GM23338 (cell line): Measurements from ENCODE around the gene PIGR. TPM values are rescaled to one million over a fixed set of nuclear protein-coding genes. Genes with fewer than 3 reads are reported as not detected.

Experiments
- ATAC-seq: fragments of 200-7000 bp; cut with Tn5 transposase; 3 replicates; pipeline ENCODE4 v1.9.1; 2020
- DNase-seq: peaks from one replicate; pipeline ENCODE4 v3.0.0-alpha.2; 2015; ENCODE audit warnings: low spot score
- H2AFZ ChIP-seq: fragments of 200-600 bp; sonication (generic); 2 replicates; pipeline ENCODE4 v1.8.0; 2016; ENCODE audit warnings: antibody characterized with exemption, mild to moderate bottlenecking, moderate library complexity
- H3F3A ChIP-seq: fragments of 200-600 bp; sonication (generic); replicated peaks from 2 replicates; pipeline ENCODE4 v1.8.0; 2017; ENCODE audit warnings: antibody characterized with exemption, mixed run types, low read depth
- H3K27ac ChIP-seq: fragments of 200-600 bp; sonication (generic); 2 replicates; pipeline ENCODE4 v1.6.1; 2016; ENCODE audit warnings: low read depth
- H3K27me3 ChIP-seq: fragments of 200-600 bp; sonication (generic); 2 replicates; pipeline ENCODE4 v1.8.0; 2016; ENCODE audit warnings: mild to moderate bottlenecking, mixed run types, moderate library complexity; ENCODE audit not compliant: insufficient read depth
- H3K36me3 ChIP-seq: fragments of 200-600 bp; sonication (generic); 2 replicates; pipeline ENCODE4 v1.8.0; 2016; ENCODE audit warnings: mild to moderate bottlenecking; ENCODE audit not compliant: insufficient read depth
- H3K4me1 ChIP-seq: fragments of 200-600 bp; sonication (generic); 2 replicates; pipeline ENCODE4 v1.8.0; 2016; ENCODE audit warnings: mild to moderate bottlenecking, moderate library complexity; ENCODE audit not compliant: insufficient read depth
- H3K4me2 ChIP-seq: fragments of 200-600 bp; sonication (generic); 2 replicates; pipeline ENCODE4 v1.7.1; 2017; ENCODE audit warnings: mixed run types
- H3K4me3 ChIP-seq: fragments of 200-600 bp; sonication (generic); 2 replicates; pipeline ENCODE4 v1.6.1; 2016; ENCODE audit warnings: mixed run types
- H3K79me2 ChIP-seq: fragments of 200-600 bp; sonication (generic); replicated peaks from 2 replicates; pipeline ENCODE4 v1.8.0; 2017; ENCODE audit warnings: mild to moderate bottlenecking; ENCODE audit not compliant: insufficient read depth
- H3K9me2 ChIP-seq: fragments of 200-600 bp; sonication (generic); 2 replicates; pipeline ENCODE4 v1.8.0; 2017; ENCODE audit not compliant: insufficient read depth
- H4K20me1 ChIP-seq: fragments of 200-600 bp; sonication (generic); replicated peaks from 2 replicates; pipeline ENCODE4 v1.8.0; 2017; ENCODE audit warnings: mild to moderate bottlenecking; ENCODE audit not compliant: insufficient read depth
- H3K27ac Mint-ChIP-seq: 2 replicates; pipeline ENCODE4 v1.8.0; 2020; ENCODE audit warnings: inconsistent platforms, mild to moderate bottlenecking, moderate library complexity, mixed read lengths
- H3K27me3 Mint-ChIP-seq: 3 replicates; pipeline ENCODE4 v1.8.0; 2022; ENCODE audit warnings: low read depth, mild to moderate bottlenecking, moderate library complexity, mixed read lengths, inconsistent platforms; ENCODE audit not compliant: insufficient read depth, poor library complexity
- H3K36me3 Mint-ChIP-seq: 3 replicates; pipeline ENCODE4 v1.8.0; 2021; ENCODE audit warnings: low read depth, mild to moderate bottlenecking, inconsistent platforms, moderate library complexity, mixed read lengths
- H3K4me1 Mint-ChIP-seq: 3 replicates; pipeline ENCODE4 v1.8.0; 2020; ENCODE audit warnings: mild to moderate bottlenecking, inconsistent platforms, mixed read lengths
- H3K4me3 Mint-ChIP-seq: 3 replicates; pipeline ENCODE4 v1.8.0; 2021; ENCODE audit warnings: moderate library complexity, mild to moderate bottlenecking, inconsistent platforms, mixed read lengths
- H3K9me3 Mint-ChIP-seq: 3 replicates; pipeline ENCODE4 v1.8.0; 2020; ENCODE audit warnings: moderate library complexity, mild to moderate bottlenecking, inconsistent platforms, mixed read lengths
- CREB1 ChIP-seq: fragments of 250-450 bp; sonication (Bioruptor Pico); IDR thresholded peaks from 2 replicates; pipeline ENCODE4 v1.5.0; 2020; ENCODE audit warnings: low read depth, mild to moderate bottlenecking, moderate library complexity
- EZH2 ChIP-seq: fragments of 200-600 bp; sonication (generic); IDR thresholded peaks from one replicate; pipeline ENCODE4 v1.8.0; 2017; ENCODE audit warnings: antibody characterized with exemption, mild to moderate bottlenecking, low read depth; ENCODE audit not compliant: unreplicated experiment
- EZH2phosphoT487 ChIP-seq: fragments of 200-600 bp; sonication (generic); IDR thresholded peaks from one replicate; pipeline ENCODE4 v1.8.1; 2018; ENCODE audit warnings: antibody characterized with exemption; ENCODE audit not compliant: unreplicated experiment
- JUNB ChIP-seq: IDR thresholded peaks from one replicate; pipeline ENCODE4 v1.6.1; 2016; ENCODE audit warnings: antibody characterized with exemption; ENCODE audit not compliant: unreplicated experiment
- NANOG ChIP-seq: IDR thresholded peaks from 2 replicates; pipeline ENCODE4 v1.6.1; 2016; ENCODE audit warnings: antibody characterized with exemption, borderline replicate concordance
- STAT1 ChIP-seq: IDR thresholded peaks from one replicate; pipeline ENCODE4 v1.6.1; 2016; ENCODE audit warnings: antibody characterized with exemption; ENCODE audit not compliant: unreplicated experiment
- ZNF114 ChIP-seq: fragments of 250-450 bp; sonication (Bioruptor Pico); IDR thresholded peaks from 2 replicates; pipeline ENCODE4 v1.5.0; 2020; ENCODE audit warnings: mild to moderate bottlenecking, moderate library complexity
- ZNF331 ChIP-seq: fragments of 250-450 bp; sonication (Bioruptor Pico); IDR thresholded peaks from 2 replicates; pipeline ENCODE4 v1.5.0; 2020; ENCODE audit warnings: low read depth, mild to moderate bottlenecking, moderate library complexity
- polyA plus RNA-seq: library from polyadenylated mRNA; unstranded; fragments of >200 nt; fragmentation: Nextera tagmentation; extraction: Ambion mirVana; gene quantifications from 2 replicates; pipeline ENCODE4 v1.2.1, GENCODE V29; 2016
- total RNA-seq: library from RNA; depleted of rRNA; stranded (reverse); fragments of >200 nt; shearing (Covaris generic); gene quantifications from 2 replicates; pipeline ENCODE4 v1.2.3, GENCODE V29; 2014
- TF ChIP-seq, protein P1 (sequence below): fragments of 250-450 bp; sonication (Bioruptor Pico); IDR thresholded peaks from 2 replicates; pipeline ENCODE4 v1.5.0; 2020; ENCODE audit warnings: mild to moderate bottlenecking, moderate library complexity
- TF ChIP-seq, protein P2 (sequence below), 2 experiments: fragments of 200-600 bp in 1 of 2; sonication (generic) in 1 of 2; conservative IDR thresholded peaks; 2 replicates each; pipeline versions ENCODE4 v1.5.1 to v1.6.1; 2016 to 2017; ENCODE audit warnings: antibody characterized with exemption in 2 of 2, low read depth in 2 of 2, mild to moderate bottlenecking in 2 of 2, moderate library complexity in 1 of 2
- TF ChIP-seq, protein P3 (sequence below): IDR thresholded peaks from 2 replicates; pipeline ENCODE4 v1.6.1; 2016; ENCODE audit warnings: antibody characterized with exemption

The PIGR gene
- total and polyA plus RNA-seq, 2 experiments from 2014 or later = not detected

DNA sequence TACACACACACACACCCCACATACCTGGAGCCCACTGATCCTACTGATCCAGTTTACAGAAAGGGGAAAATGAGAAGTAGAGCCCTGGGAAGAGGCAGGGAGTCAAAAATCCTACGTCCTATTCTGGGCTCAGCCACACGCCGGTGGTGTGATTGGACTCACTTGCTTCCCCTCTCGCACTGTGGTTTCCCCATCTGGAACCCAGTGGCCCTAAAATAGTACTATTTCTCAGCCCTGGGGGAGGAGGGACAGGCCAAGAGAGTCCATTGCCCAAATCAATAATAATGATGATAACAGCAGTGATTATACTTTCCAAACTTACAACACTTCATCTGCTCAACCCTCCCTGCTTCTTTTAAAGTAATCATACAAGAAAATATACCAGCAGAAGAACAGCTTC, 2.9 kb upstream of the PIGR start:
- DNase-seq (no peak), ATAC-seq (no peak)
- Histone ChIP-seq H3K27ac (no peak overlapping the region), H3K9me2 (peaks cover 9% of the 10 kb centered on the region; the same call in 1 of the 2 replicates), H3F3A (no peaks in the 10 kb centered on the region), H3K79me2 (no peaks in the 10 kb centered on the region), H3K4me3 (no peak overlapping the region), H3K4me1 (no peaks in the 10 kb centered on the region), H4K20me1 (no peaks in the 10 kb centered on the region), H2AFZ (no peak overlapping the region), H3K27me3 (no peaks in the 10 kb centered on the region), H3K36me3 (no peaks in the 10 kb centered on the region), H3K4me2 (no peak overlapping the region)
- TF ChIP-seq CREB1 (CRISPR knock-in tag) (no peak), EZH2phosphoT487 (no peak), NANOG (no peak), STAT1 (no peak)
- TF ChIP-seq, protein P1, sequence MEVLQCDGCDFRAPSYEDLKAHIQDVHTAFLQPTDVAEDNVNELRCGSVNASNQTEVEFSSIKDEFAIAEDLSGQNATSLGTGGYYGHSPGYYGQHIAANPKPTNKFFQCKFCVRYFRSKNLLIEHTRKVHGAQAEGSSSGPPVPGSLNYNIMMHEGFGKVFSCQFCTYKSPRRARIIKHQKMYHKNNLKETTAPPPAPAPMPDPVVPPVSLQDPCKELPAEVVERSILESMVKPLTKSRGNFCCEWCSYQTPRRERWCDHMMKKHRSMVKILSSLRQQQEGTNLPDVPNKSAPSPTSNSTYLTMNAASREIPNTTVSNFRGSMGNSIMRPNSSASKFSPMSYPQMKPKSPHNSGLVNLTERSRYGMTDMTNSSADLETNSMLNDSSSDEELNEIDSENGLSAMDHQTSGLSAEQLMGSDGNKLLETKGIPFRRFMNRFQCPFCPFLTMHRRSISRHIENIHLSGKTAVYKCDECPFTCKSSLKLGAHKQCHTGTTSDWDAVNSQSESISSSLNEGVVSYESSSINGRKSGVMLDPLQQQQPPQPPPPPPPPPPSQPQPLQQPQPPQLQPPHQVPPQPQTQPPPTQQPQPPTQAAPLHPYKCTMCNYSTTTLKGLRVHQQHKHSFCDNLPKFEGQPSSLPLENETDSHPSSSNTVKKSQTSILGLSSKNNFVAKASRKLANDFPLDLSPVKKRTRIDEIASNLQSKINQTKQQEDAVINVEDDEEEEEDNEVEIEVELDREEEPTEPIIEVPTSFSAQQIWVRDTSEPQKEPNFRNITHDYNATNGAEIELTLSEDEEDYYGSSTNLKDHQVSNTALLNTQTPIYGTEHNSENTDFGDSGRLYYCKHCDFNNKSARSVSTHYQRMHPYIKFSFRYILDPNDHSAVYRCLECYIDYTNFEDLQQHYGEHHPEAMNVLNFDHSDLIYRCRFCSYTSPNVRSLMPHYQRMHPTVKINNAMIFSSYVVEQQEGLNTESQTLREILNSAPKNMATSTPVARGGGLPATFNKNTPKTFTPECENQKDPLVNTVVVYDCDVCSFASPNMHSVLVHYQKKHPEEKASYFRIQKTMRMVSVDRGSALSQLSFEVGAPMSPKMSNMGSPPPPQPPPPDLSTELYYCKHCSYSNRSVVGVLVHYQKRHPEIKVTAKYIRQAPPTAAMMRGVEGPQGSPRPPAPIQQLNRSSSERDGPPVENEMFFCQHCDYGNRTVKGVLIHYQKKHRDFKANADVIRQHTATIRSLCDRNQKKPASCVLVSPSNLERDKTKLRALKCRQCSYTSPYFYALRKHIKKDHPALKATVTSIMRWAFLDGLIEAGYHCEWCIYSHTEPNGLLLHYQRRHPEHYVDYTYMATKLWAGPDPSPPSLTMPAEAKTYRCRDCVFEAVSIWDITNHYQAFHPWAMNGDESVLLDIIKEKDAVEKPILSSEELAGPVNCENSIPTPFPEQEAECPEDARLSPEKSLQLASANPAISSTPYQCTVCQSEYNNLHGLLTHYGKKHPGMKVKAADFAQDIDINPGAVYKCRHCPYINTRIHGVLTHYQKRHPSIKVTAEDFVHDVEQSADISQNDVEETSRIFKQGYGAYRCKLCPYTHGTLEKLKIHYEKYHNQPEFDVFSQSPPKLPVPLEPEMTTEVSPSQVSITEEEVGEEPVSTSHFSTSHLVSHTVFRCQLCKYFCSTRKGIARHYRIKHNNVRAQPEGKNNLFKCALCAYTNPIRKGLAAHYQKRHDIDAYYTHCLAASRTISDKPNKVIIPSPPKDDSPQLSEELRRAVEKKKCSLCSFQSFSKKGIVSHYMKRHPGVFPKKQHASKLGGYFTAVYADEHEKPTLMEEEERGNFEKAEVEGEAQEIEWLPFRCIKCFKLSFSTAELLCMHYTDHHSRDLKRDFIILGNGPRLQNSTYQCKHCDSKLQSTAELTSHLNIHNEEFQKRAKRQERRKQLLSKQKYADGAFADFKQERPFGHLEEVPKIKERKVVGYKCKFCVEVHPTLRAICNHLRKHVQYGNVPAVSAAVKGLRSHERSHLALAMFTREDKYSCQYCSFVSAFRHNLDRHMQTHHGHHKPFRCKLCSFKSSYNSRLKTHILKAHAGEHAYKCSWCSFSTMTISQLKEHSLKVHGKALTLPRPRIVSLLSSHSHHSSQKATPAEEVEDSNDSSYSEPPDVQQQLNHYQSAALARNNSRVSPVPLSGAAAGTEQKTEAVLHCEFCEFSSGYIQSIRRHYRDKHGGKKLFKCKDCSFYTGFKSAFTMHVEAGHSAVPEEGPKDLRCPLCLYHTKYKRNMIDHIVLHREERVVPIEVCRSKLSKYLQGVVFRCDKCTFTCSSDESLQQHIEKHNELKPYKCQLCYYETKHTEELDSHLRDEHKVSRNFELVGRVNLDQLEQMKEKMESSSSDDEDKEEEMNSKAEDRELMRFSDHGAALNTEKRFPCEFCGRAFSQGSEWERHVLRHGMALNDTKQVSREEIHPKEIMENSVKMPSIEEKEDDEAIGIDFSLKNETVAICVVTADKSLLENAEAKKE (CRISPR knock-in tag) = no peak
- Mint-ChIP-seq H3K36me3 (no peaks in the 10 kb centered on the region), H3K27ac (no peak overlapping the region), H3K9me3 (no peaks in the 10 kb centered on the region), H3K4me3 (no peak overlapping the region), H3K27me3 (peaks cover 2% of the 10 kb centered on the region), H3K4me1 (no peaks in the 10 kb centered on the region)

GRCh38 chr1:206947255-206947654, 989 bp upstream of the PIGR start:
- Histone ChIP-seq H3K27me3 (no peaks in the 10 kb centered on the region), H3K36me3 (no peaks in the 10 kb centered on the region), H2AFZ (no peak overlapping the region), H4K20me1 (no peaks in the 10 kb centered on the region), H3F3A (no peaks in the 10 kb centered on the region), H3K4me1 (no peaks in the 10 kb centered on the region), H3K9me2 (peaks cover 14% of the 10 kb centered on the region), H3K4me3 (no peak overlapping the region), H3K27ac (no peak overlapping the region), H3K4me2 (no peak overlapping the region), H3K79me2 (no peaks in the 10 kb centered on the region)
- no peaks in the 10 kb centered on the region for H3K36me3 Mint-ChIP-seq
- DNase-seq (no peak), ATAC-seq (no peak)
- H3K4me1 Mint-ChIP-seq = no peaks in the 10 kb centered on the region
- H3K9me3 Mint-ChIP-seq = no peaks in the 10 kb centered on the region
- H3K27me3 Mint-ChIP-seq = peaks cover 2% of the 10 kb centered on the region
- no peak overlapping the region for H3K4me3 Mint-ChIP-seq
- H3K27ac Mint-ChIP-seq = no peak overlapping the region
- TF ChIP-seq, protein P2, sequence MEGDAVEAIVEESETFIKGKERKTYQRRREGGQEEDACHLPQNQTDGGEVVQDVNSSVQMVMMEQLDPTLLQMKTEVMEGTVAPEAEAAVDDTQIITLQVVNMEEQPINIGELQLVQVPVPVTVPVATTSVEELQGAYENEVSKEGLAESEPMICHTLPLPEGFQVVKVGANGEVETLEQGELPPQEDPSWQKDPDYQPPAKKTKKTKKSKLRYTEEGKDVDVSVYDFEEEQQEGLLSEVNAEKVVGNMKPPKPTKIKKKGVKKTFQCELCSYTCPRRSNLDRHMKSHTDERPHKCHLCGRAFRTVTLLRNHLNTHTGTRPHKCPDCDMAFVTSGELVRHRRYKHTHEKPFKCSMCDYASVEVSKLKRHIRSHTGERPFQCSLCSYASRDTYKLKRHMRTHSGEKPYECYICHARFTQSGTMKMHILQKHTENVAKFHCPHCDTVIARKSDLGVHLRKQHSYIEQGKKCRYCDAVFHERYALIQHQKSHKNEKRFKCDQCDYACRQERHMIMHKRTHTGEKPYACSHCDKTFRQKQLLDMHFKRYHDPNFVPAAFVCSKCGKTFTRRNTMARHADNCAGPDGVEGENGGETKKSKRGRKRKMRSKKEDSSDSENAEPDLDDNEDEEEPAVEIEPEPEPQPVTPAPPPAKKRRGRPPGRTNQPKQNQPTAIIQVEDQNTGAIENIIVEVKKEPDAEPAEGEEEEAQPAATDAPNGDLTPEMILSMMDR (conservative IDR thresholded peaks at IDR 0.05; ENCODE audit: low read depth in 2 of 2) = no peak
- TF ChIP-seq ZNF331 (CRISPR knock-in tag) (no peak), EZH2 (no peak), ZNF114 (no peak), EZH2phosphoT487 (no peak), CREB1 (CRISPR knock-in tag) (no peak), JUNB (no peak), NANOG (no peak)
- TF ChIP-seq, protein P3, sequence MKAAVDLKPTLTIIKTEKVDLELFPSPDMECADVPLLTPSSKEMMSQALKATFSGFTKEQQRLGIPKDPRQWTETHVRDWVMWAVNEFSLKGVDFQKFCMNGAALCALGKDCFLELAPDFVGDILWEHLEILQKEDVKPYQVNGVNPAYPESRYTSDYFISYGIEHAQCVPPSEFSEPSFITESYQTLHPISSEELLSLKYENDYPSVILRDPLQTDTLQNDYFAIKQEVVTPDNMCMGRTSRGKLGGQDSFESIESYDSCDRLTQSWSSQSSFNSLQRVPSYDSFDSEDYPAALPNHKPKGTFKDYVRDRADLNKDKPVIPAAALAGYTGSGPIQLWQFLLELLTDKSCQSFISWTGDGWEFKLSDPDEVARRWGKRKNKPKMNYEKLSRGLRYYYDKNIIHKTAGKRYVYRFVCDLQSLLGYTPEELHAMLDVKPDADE = no peak
